ENCODE results near the gene MAP2K7.
A peak's percentile ranks its signal among the peaks of the same experiment; 100 is the strongest.

Gene MAP2K7

DNA sequence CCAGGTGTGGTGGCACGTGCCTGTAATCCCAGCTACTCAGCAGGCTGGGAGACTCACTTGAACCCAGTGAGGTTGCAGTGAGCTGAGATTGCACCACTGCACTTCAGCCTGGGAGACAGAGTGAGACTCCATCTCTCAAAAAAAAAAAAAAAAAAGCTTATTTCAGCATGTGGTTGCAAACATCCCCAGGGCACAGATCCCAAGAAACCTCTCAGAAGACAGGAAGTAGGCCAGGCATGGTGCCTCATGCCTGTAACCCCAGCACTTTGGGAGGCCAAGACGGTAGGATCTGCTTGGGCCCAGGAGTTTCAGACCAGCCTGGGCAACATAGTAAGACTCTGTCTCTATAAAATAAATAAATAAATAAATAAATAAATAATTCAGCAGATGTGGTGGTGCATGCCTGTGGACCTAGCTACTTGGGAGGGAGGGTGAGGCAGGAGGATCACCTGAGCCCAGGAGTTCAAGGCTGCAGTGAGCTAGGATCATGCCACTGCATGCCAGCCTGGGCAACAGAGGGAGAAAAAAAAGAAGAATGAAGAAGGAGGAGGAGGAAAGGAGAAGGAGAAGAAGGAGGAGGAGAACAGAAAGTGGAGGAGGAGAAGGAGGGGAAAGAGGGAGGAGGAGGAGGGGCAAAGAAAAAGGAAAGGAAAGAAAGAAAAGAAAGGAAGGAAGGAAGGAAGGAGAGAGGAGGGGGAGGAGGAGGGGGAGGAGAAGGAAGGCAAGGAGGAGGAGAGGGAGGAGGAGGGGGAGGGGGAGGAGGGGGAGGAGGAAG lies 19.7 kb upstream of the MAP2K7 start (continued):
- TF ChIP-seq, protein P1, sequence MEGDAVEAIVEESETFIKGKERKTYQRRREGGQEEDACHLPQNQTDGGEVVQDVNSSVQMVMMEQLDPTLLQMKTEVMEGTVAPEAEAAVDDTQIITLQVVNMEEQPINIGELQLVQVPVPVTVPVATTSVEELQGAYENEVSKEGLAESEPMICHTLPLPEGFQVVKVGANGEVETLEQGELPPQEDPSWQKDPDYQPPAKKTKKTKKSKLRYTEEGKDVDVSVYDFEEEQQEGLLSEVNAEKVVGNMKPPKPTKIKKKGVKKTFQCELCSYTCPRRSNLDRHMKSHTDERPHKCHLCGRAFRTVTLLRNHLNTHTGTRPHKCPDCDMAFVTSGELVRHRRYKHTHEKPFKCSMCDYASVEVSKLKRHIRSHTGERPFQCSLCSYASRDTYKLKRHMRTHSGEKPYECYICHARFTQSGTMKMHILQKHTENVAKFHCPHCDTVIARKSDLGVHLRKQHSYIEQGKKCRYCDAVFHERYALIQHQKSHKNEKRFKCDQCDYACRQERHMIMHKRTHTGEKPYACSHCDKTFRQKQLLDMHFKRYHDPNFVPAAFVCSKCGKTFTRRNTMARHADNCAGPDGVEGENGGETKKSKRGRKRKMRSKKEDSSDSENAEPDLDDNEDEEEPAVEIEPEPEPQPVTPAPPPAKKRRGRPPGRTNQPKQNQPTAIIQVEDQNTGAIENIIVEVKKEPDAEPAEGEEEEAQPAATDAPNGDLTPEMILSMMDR (tag by site-specific recombination; IDR thresholded peaks at IDR 0.05), result no peak
- TF ChIP-seq ZNF548 (tag by site-specific recombination; IDR thresholded peaks at IDR 0.05), result no peak
- TF ChIP-seq, protein P2, sequence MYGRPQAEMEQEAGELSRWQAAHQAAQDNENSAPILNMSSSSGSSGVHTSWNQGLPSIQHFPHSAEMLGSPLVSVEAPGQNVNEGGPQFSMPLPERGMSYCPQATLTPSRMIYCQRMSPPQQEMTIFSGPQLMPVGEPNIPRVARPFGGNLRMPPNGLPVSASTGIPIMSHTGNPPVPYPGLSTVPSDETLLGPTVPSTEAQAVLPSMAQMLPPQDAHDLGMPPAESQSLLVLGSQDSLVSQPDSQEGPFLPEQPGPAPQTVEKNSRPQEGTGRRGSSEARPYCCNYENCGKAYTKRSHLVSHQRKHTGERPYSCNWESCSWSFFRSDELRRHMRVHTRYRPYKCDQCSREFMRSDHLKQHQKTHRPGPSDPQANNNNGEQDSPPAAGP (tag by site-specific recombination; IDR thresholded peaks at IDR 0.05), result no peak
- no peak for TF ChIP-seq ZNF48 (tag by site-specific recombination; IDR thresholded peaks at IDR 0.05)
- no peak for TF ChIP-seq ZNF223 (tag by site-specific recombination; IDR thresholded peaks at IDR 0.05)
- TF ChIP-seq, protein P3, sequence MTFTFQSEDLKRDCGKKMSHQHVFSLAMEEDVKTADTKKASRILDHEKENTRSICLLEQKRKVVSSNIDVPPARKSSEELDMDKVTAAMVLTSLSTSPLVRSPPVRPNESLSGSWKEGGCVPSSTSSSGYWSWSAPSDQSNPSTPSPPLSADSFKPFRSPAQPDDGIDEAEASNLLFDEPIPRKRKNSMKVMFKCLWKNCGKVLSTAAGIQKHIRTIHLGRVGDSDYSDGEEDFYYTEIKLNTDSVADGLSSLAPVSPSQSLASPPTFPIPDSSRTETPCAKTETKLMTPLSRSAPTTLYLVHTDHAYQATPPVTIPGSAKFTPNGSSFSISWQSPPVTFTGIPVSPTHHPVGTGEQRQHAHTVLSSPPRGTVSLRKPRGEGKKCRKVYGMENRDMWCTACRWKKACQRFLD (tag by site-specific recombination; IDR thresholded peaks at IDR 0.05), result no peak
- TF ChIP-seq EGR2 (tag by site-specific recombination; IDR thresholded peaks at IDR 0.05; ENCODE audit: low read depth), result peak; percentile 83
- no peak for TF ChIP-seq ZBTB8A (tag by site-specific recombination; IDR thresholded peaks at IDR 0.05)
- TF ChIP-seq ZFHX2 (tag by site-specific recombination; conservative IDR thresholded peaks at IDR 0.05), result peak; percentile 31; the same call in 1 of the 2 replicates
- TF ChIP-seq, protein P4, sequence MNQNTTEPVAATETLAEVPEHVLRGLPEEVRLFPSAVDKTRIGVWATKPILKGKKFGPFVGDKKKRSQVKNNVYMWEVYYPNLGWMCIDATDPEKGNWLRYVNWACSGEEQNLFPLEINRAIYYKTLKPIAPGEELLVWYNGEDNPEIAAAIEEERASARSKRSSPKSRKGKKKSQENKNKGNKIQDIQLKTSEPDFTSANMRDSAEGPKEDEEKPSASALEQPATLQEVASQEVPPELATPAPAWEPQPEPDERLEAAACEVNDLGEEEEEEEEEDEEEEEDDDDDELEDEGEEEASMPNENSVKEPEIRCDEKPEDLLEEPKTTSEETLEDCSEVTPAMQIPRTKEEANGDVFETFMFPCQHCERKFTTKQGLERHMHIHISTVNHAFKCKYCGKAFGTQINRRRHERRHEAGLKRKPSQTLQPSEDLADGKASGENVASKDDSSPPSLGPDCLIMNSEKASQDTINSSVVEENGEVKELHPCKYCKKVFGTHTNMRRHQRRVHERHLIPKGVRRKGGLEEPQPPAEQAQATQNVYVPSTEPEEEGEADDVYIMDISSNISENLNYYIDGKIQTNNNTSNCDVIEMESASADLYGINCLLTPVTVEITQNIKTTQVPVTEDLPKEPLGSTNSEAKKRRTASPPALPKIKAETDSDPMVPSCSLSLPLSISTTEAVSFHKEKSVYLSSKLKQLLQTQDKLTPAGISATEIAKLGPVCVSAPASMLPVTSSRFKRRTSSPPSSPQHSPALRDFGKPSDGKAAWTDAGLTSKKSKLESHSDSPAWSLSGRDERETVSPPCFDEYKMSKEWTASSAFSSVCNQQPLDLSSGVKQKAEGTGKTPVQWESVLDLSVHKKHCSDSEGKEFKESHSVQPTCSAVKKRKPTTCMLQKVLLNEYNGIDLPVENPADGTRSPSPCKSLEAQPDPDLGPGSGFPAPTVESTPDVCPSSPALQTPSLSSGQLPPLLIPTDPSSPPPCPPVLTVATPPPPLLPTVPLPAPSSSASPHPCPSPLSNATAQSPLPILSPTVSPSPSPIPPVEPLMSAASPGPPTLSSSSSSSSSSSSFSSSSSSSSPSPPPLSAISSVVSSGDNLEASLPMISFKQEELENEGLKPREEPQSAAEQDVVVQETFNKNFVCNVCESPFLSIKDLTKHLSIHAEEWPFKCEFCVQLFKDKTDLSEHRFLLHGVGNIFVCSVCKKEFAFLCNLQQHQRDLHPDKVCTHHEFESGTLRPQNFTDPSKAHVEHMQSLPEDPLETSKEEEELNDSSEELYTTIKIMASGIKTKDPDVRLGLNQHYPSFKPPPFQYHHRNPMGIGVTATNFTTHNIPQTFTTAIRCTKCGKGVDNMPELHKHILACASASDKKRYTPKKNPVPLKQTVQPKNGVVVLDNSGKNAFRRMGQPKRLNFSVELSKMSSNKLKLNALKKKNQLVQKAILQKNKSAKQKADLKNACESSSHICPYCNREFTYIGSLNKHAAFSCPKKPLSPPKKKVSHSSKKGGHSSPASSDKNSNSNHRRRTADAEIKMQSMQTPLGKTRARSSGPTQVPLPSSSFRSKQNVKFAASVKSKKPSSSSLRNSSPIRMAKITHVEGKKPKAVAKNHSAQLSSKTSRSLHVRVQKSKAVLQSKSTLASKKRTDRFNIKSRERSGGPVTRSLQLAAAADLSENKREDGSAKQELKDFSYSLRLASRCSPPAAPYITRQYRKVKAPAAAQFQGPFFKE (tag by site-specific recombination; IDR thresholded peaks at IDR 0.05; ENCODE audit: borderline replicate concordance), result no peak
- TF ChIP-seq ZBTB20 (tag by site-specific recombination; IDR thresholded peaks at IDR 0.05), result no peak
- no peak for TF ChIP-seq ZNF140 (tag by site-specific recombination; IDR thresholded peaks at IDR 0.05)
- no peak for TF ChIP-seq BCL11A (tag by site-specific recombination; IDR thresholded peaks at IDR 0.05; ENCODE audit: low read depth)
- TF ChIP-seq ZNF404 (tag by site-specific recombination; IDR thresholded peaks at IDR 0.05), result no peak
- no peak for TF ChIP-seq ZNF221 (tag by site-specific recombination; IDR thresholded peaks at IDR 0.05; ENCODE audit: borderline replicate concordance)
- TF ChIP-seq ZNF629 (tag by site-specific recombination; IDR thresholded peaks at IDR 0.05), result no peak
- TF ChIP-seq ZNF398 (tag by site-specific recombination; IDR thresholded peaks at IDR 0.05), result peak; percentile 30; the same call in 1 of the 2 replicates
- TF ChIP-seq, protein P5, sequence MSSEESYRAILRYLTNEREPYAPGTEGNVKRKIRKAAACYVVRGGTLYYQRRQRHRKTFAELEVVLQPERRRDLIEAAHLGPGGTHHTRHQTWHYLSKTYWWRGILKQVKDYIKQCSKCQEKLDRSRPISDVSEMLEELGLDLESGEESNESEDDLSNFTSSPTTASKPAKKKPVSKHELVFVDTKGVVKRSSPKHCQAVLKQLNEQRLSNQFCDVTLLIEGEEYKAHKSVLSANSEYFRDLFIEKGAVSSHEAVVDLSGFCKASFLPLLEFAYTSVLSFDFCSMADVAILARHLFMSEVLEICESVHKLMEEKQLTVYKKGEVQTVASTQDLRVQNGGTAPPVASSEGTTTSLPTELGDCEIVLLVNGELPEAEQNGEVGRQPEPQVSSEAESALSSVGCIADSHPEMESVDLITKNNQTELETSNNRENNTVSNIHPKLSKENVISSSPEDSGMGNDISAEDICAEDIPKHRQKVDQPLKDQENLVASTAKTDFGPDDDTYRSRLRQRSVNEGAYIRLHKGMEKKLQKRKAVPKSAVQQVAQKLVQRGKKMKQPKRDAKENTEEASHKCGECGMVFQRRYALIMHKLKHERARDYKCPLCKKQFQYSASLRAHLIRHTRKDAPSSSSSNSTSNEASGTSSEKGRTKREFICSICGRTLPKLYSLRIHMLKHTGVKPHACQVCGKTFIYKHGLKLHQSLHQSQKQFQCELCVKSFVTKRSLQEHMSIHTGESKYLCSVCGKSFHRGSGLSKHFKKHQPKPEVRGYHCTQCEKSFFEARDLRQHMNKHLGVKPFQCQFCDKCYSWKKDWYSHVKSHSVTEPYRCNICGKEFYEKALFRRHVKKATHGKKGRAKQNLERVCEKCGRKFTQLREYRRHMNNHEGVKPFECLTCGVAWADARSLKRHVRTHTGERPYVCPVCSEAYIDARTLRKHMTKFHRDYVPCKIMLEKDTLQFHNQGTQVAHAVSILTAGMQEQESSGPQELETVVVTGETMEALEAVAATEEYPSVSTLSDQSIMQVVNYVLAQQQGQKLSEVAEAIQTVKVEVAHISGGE (tag by site-specific recombination; conservative IDR thresholded peaks at IDR 0.05; ENCODE audit: low read depth), result no peak
- no peak for TF ChIP-seq ZNF292 (tag by site-specific recombination; IDR thresholded peaks at IDR 0.05; ENCODE audit: borderline replicate concordance, low read depth)
- TF ChIP-seq ZNF366 (tag by site-specific recombination; conservative IDR thresholded peaks at IDR 0.05), result peak; percentile 78
- no peak for TF ChIP-seq ZNF623 (tag by site-specific recombination; IDR thresholded peaks at IDR 0.05)
- peak; percentile 21; the same call in 1 of the 2 replicates for TF ChIP-seq GLIS1 (tag by site-specific recombination; IDR thresholded peaks at IDR 0.05)
- no peak for TF ChIP-seq SP3 (tag by site-specific recombination; IDR thresholded peaks at IDR 0.05)
- TF ChIP-seq HOXC10 (CRISPR knock-in tag; IDR thresholded peaks at IDR 0.05), result no peak
- TF ChIP-seq ZNF248 (tag by site-specific recombination; IDR thresholded peaks at IDR 0.05), result no peak

Data from HEK293 (cell line).